ENCODE results near the gene STKLD1.

DNA sequence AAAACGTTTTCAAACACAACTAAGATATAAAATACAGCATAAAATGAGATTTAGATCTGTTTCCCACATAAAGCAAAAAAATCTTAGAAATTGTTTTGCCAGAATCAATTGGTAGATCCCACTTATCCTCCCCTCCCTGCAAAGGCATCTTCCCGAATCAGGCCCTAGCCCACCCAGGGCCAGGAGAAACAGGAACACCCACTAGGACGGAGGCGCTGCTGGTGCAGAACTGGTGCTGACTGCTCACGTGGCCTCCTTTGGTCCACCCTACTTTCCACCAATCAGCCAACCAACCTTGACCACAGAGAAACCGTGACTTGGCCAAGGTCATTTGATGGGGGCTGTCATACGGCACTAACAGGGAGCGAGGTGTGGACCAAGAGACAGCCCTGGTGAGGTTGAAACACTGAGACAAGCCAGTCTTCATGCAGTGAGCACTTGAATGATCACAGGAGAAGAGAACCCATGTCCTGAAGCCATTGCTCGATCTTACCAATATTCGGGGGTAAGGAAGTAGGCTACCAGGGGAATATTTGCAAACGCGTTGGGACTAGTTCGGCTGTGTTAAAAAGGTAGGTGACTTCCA is 14.6 kb upstream of the STKLD1 start:
- TF ChIP-seq, protein P1, sequence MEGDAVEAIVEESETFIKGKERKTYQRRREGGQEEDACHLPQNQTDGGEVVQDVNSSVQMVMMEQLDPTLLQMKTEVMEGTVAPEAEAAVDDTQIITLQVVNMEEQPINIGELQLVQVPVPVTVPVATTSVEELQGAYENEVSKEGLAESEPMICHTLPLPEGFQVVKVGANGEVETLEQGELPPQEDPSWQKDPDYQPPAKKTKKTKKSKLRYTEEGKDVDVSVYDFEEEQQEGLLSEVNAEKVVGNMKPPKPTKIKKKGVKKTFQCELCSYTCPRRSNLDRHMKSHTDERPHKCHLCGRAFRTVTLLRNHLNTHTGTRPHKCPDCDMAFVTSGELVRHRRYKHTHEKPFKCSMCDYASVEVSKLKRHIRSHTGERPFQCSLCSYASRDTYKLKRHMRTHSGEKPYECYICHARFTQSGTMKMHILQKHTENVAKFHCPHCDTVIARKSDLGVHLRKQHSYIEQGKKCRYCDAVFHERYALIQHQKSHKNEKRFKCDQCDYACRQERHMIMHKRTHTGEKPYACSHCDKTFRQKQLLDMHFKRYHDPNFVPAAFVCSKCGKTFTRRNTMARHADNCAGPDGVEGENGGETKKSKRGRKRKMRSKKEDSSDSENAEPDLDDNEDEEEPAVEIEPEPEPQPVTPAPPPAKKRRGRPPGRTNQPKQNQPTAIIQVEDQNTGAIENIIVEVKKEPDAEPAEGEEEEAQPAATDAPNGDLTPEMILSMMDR (IDR thresholded peaks at IDR 0.05) = no peak
- no peak for TF ChIP-seq POLR2A (IDR thresholded peaks at IDR 0.05)

All from breast epithelium (tissue), 3 donors.